HG02840 (cell line): ENCODE data around the gene ADGRE3.
"Not testable (repeated sequence)": the region's sequence is repeated elsewhere in the genome, so short reads cannot be mapped to it uniquely, and the experiment has no call there.

Source experiments
- ATAC-seq: cut with Tn5 transposase; IDR thresholded peaks from one replicate; pipeline ENCODE4 v1.9.1; 2021; ENCODE audit warnings: mild to moderate bottlenecking, moderate library complexity, moderate number of reproducible peaks; ENCODE audit not compliant: unreplicated experiment, low FRiP score

The ADGRE3 gene

DNA sequence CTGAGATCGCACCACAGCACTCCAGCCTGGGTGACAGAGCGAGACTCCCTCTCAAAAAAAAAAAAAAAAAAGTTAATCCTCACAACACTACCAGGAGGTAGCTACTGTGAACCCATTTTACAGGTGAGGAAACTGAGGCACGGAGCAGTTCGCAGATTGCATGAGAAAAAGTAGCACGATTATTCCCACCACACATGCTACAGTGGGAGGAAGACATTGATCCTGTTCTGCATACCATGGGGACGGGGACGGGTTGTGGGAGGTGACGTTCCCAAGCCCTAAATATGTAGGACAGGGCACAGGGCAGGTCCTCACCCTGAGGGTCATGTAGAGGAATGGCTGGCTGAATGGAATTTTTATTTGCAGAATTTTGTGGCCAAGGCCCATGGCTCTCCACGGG is 68.0 kb downstream of the ADGRE3 start:
- no peak for ATAC-seq

GRCh38 chr19:14603990-14604387 is 70.7 kb downstream of the ADGRE3 start:
- peak; percentile 60 for ATAC-seq

DNA sequence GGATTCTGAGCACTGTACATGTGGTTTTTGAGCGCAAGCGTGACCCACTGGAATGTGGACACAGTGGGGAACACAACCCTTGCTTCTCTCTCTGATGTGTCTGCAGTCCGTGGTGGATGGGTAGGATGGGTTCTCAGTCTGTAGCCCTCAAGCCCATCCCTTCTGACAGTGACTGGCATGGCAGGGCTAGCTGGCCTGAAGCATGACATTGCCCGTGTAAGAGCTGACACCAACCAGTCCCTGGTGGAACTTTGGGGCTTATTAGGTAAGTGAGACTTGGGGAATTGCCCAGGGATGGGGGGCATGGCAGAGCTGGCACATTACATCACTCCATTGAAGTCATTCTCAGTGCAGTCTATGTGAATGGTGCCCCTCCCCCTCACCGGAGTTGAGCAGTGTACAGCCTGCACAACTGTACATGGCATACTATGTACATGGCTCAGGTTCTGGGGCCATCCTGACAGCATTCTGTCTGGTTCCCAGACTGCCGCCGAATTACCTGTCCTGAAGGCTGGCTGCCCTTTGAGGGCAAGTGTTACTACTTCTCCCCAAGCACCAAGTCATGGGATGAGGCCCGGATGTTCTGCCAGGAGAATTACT is 75.0 kb downstream of the ADGRE3 start:
- no peak for ATAC-seq

GRCh38 chr19:14595558-14595957 is 79.1 kb downstream of the ADGRE3 start:
- ATAC-seq: no peak

DNA sequence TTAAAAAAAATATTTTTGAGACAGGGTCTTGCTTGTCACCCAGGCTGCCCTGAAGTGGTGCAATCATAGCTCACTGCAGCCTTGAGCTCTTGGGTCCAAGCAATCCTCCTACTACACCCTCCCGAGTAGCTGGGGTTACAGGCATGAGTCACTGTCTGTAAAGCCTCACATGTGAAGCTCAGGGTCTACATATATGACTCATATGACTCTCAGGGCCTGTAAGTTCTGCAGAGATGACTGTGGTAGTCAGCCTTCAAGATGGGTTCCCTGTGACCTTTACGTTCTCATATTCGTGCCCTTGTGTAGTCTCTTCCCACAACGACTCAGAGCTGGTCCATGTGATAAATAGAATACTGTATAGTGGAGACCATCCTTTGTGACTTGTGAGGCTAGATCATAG is 85.2 kb downstream of the ADGRE3 start:
- ATAC-seq: not testable (repeated sequence)

DNA sequence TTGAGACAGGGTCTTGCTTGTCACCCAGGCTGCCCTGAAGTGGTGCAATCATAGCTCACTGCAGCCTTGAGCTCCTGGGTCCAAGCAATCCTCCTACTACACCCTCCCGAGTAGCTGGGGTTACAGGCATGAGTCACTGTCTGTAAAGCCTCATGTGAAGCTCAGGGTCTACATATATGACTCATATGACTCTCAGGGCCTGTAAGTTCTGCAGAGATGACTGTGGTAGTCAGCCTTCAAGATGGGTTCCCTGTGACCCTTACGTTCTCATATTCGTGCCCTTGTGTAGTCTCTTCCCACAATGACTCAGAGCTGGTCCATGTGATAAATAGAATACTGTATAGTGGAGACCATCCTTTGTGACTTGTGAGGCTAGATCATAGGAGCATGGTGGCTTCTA is 89.5 kb downstream of the ADGRE3 start:
- peak; percentile 50 for ATAC-seq

DNA sequence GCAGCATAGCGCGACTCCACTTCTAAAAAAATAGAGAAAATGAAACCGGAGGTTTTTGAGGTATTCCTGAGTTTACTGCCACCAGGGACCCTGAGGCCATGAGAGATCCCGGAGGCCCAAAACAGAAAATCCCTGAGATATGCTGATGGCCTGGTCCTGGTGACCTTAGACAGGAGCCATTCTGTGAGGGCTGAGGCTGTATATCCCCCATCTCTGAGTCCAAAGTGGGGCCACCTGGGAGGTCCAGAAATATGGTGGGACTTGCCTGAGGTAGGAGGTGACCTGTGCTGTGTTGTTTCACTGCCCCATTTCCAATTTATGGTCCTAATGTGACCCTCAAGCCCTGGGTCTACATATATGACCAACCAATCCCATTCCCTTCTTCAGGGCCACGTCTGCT is 90.3 kb downstream of the ADGRE3 start:
- not testable (repeated sequence) for ATAC-seq

GRCh38 chr19:14582894-14583340 is 91.7 kb downstream of the ADGRE3 start, which contains the start of gene CLEC17A:
TSS of gene CLEC17A (plus strand) at chr19:14583084. CDS start at chr19:14583161, 77 bp downstream.
- no peak for ATAC-seq

- no peak for ATAC-seq
Measured at GRCh38 chr19:14580623-14581237, 93.9 kb downstream of the ADGRE3 start.

GRCh38 chr19:14577885-14578427 is 96.7 kb downstream of the ADGRE3 start:
- ATAC-seq: no peak

DNA sequence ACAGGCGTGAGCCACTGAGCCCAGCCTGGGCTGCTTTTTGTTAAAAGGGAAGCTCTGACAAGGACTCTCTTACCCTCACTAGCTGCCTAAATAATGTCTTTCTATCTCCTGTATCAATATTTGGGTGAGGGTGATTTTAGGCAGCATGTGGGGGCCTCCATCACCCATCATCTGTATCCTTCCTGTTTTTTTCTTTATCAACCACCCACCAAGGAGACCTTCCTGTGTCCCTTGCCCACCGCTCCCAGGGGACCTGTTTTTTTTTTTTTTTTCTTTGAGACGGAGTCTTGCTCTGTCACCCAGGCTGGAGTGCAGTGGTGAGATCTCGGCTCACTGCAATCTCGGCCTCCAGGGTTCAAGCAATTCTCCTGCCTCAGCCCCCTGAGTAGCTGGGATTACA is 97.4 kb downstream of the ADGRE3 start:
- ATAC-seq: no peak

DNA sequence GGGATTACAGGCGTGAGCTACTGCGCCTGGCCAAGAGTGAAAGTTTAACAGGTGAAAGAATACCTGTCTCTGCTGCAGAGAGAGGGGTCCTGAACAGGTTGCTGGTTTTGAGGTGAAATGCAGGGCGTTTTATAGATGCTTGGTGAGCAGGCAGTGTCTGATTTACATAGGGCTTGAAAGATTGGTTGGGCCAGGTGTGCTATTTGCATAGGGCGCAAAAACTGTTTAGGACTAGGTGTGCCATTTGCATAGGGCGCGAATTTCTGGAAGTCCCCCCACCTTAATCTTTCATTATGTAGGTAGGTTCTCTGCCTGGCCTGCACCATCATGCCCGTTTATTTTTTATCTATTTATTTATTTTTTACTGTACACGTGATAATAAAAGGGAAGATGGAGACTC is 98.3 kb downstream of the ADGRE3 start:
- ATAC-seq: no peak

- no peak for ATAC-seq
Measured at GRCh38 chr19:14575428-14575980, 99.1 kb downstream of the ADGRE3 start.

GRCh38 chr19:14571695-14572490 is 102.8 kb downstream of the ADGRE3 start, which contains the start of gene NDUFB7:
TSS of gene NDUFB7 (minus strand) at chr19:14572066. CDS start at chr19:14572000, 66 bp downstream.
- peak; percentile 83 for ATAC-seq

GRCh38 chr19:14570864-14571527 is 103.6 kb downstream of the ADGRE3 start:
- ATAC-seq: no peak
